Stimulated activated naive B cell treated with anti-CD40 and anti-IgM and Interleukin-4, amounts not matched to agents 10 μg/mL and 1 μg/mL and 100 μg/mL, for 72 hours (primary cell): Measurements from ENCODE around the gene PAXX.

Experiments
- ATAC-seq, 2 donors: fragments of 150-1000 bp; cut with Tn5 transposase; replicated peaks; 2 replicates each; pipeline ENCODE4 v1.10.0; 2021; ENCODE audit warnings: moderate library complexity in 1 of 2
- DNase-seq: peaks from one replicate; pipeline ENCODE4 v3.0.0; 2021
- H3K27ac Mint-ChIP-seq: one replicate; pipeline ENCODE4 v1.8.0; 2022; ENCODE audit warnings: mild to moderate bottlenecking, mixed read lengths
- H3K27me3 Mint-ChIP-seq, 2 donors: one replicate each; pipeline ENCODE4 v1.8.0; 2022; ENCODE audit warnings: mixed read lengths in 2 of 2
- H3K36me3 Mint-ChIP-seq, 2 donors: one replicate each; pipeline ENCODE4 v1.8.0; 2022; ENCODE audit warnings: mixed read lengths in 2 of 2, mild to moderate bottlenecking in 1 of 2
- H3K4me1 Mint-ChIP-seq, 2 donors: one replicate each; pipeline ENCODE4 v1.8.0; 2022; ENCODE audit warnings: mixed read lengths in 2 of 2, mild to moderate bottlenecking in 1 of 2
- H3K4me3 Mint-ChIP-seq, 2 donors: one replicate each; pipeline ENCODE4 v1.8.0; 2022; ENCODE audit warnings: mild to moderate bottlenecking in 2 of 2, mixed read lengths in 2 of 2, moderate library complexity in 1 of 2
- H3K9me3 Mint-ChIP-seq, 2 donors: one replicate each; pipeline ENCODE4 v1.8.0; 2022; ENCODE audit warnings: mixed read lengths in 2 of 2, mild to moderate bottlenecking in 1 of 2

Gene PAXX, protein sequence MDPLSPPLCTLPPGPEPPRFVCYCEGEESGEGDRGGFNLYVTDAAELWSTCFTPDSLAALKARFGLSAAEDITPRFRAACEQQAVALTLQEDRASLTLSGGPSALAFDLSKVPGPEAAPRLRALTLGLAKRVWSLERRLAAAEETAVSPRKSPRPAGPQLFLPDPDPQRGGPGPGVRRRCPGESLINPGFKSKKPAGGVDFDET

DNA sequence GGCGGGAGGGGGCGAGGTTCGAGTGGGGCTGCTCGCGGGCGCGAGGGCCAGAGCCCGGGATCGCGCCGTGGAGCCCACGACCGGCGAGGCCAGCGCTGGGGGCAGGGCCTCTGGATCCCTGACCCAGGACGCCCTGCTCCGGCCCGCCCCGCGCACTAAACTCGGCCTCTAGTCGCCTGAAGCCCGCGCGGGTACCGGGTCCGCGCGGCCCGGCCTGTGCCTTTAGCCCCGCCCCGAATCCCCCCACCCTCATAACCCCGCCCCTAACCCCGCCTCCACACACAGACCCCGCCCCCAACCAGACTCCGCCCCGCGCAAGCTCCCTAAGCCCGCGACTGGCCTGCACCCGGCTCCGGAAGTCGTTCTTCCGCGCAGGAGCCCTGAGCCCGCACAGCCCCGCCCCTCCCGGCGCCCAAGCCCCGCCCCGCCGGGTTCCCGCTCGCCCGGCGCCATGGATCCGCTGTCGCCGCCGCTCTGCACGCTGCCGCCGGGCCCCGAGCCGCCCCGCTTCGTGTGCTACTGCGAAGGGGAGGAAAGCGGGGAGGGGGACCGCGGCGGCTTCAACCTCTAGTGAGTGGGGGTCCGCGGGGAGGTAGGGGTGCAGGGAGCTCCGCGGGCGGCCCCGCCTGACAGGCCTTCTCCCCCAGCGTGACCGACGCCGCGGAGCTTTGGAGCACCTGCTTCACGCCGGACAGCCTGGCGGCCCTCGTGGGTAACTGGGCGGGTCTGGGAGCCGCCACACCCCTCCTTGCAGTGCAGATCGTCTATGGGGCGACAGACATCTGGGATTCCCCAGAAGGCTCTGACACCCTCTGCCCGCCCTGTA is at the start of gene PAXX:
Gene PAXX (plus strand): TSS at position 430 of the 826 bp plus-strand sequence. CDS start 22 bp downstream, at position 452.
- H3K27me3 Mint-ChIP-seq: peaks cover 15 to 44% of the 10 kb centered on the region in 2 donors
- H3K27ac Mint-ChIP-seq: peak within 1 kb of the TSS; percentile 95
- peaks cover 16 to 44% of the 10 kb centered on the region in 2 donors for H3K4me1 Mint-ChIP-seq
- ATAC-seq (peak; percentile 88 to 92), DNase-seq (peak; percentile 91)
- H3K36me3 Mint-ChIP-seq: peaks cover 12 to 18% of the 10 kb centered on the region in 2 donors
- H3K9me3 Mint-ChIP-seq: no peaks in the 10 kb centered on the region
- peak within 1 kb of the TSS; percentile 89 to 96 for H3K4me3 Mint-ChIP-seq

- ATAC-seq (no peak), DNase-seq (no peak)
- H3K4me3 Mint-ChIP-seq: peak overlapping the region; percentile 32 to 81
These were observed 49.4 kb upstream of the PAXX start for GRCh38 chr9:136942881-136943230.

DNA sequence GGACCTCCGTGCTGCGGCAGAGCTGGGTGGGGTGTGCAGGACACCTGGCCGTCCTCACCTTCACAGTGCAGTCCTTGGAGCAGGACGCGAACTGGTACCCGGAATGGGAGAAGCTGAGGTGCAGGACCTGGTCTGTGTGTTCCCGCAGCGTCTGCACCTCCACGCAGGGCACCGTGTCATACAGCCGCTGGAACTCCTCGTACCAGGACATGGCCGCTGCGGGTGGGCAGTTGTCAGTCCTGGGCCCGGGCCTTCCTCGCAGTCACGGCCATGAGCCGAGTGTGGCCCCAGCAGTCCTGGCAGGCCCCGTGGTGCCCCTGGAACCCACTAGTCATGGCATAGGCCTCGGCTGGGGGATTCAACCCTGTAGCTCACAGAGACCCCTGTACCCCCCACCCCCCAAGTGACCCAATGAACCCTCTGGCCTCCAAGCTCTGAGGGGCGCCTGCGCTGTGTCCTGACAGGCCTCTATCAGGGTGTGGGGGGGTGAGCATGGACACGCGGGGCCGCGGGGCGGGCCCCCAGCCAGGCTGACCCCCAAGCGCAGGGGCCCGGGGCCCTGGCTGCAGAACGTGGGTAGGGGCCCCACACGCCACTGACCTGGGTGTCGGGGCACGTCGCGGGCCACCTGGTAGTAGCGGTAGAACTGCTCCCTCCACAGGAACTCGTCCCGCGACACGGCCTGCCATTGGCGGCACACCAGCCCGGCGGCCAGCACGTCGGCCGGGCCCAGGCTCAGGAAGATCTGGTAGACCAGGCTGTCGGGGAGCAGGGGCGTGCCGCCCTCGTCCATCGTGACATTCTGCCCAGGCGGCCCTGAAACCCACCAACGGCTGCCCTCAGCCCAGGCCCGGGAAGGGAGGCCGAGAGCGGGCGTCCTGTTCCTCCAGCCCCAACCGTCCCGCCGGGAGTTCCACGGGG is 48.7 kb upstream of the PAXX start:
- peak overlapping the region; percentile 81 to 83 for H3K4me3 Mint-ChIP-seq
- DNase-seq: peak; percentile 35
- H3K4me1 Mint-ChIP-seq: peaks cover 12 to 22% of the 10 kb centered on the region in 2 donors
- peak overlapping the region; percentile 80 for H3K27ac Mint-ChIP-seq
- H3K9me3 Mint-ChIP-seq: no peaks in the 10 kb centered on the region
- H3K27me3 Mint-ChIP-seq: no peaks in the 10 kb centered on the region
- peaks cover 23 to 29% of the 10 kb centered on the region in 2 donors for H3K36me3 Mint-ChIP-seq
- ATAC-seq: peak; percentile 44 to 47

More at GRCh38 chr9:136942881-136943230, 49.4 kb upstream of the PAXX start:
- Mint-ChIP-seq H3K9me3 (no peaks in the 10 kb centered on the region), H3K36me3 (peaks cover 26 to 36% of the 10 kb centered on the region in 2 donors), H3K27me3 (no peaks in the 10 kb centered on the region), H3K4me1 (peaks cover 13 to 22% of the 10 kb centered on the region in 2 donors), H3K27ac (no peak overlapping the region)

DNA sequence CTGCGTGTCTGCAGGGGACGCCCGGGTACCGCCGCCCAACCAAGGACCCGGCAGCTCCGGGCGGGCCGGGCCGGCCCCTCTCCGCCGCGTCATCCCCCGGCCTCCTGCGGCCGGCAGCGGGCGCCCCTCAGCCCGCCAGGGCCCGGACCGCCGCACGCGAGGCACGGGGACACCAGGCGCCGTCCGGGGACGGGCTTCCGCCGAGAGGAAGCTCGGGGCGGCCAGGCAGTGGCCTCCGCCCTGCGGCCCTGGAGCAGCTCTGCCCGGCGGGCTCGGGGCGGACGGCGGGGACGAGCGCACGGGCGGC is 48.1 kb upstream of the PAXX start:
- Mint-ChIP-seq H3K9me3 (no peaks in the 10 kb centered on the region), H3K27ac (peak overlapping the region; percentile 80), H3K4me1 (peaks cover 8 to 21% of the 10 kb centered on the region in 2 donors), H3K36me3 (peaks cover 17 to 22% of the 10 kb centered on the region in 2 donors), H3K27me3 (no peaks in the 10 kb centered on the region), H3K4me3 (peak overlapping the region; percentile 81 to 83)
- DNase-seq: no peak
- ATAC-seq: peak; percentile 69 to 72

DNA sequence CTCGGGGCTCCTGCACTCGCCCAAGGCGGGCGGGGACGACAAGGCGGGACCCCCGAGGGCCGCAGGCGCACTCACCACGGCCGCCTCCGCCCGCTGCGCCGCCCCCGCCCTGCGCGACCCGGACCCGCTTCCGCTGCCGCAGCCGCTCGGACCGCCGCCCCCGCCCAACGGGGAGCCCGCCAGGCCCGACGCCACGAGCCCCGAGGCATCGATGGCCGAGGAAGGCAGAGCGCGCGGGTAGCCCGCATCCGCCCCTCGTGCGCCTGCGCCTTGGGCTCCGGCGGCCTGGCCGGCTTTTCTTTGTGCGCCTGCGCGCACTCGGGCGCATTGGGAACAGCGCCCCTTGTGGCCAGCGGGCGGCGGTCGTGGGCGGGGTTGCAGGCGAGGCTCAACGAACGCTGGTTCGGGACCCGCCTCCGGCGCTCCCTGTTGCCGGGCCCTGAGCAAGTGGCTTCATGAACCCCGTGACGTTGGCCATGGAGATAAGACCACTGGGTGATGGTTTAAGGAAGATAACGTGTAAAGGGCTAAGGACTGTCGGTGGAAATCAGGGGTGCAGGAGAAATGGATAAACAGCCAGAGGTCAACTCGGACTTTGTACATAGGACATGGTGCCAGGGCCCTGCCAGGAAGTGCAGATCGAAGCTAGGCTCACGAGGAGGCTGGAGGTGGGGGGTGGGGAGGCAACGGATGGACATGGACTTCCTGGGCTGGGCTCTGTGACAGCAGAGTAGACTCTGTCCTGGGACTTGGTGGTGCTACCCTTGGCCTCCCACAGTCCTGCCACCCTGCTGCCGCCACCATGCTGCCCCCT is 47.5 kb upstream of the PAXX start, which contains the start of the genes C8G and FBXW5:
Gene C8G (plus strand): TSS at position 725 of the 814 bp plus-strand sequence. CDS start 78 bp downstream, at position 803.
Gene FBXW5 (minus strand): TSS at position 220 of the 814 bp plus-strand sequence. CDS start 655 bp downstream, outside the sequence.
- DNase-seq (peak; percentile 94), ATAC-seq (peak; percentile 78 to 85)
- peak within 1 kb of the TSS; percentile 96 for H3K27ac Mint-ChIP-seq
- H3K4me3 Mint-ChIP-seq: peak within 1 kb of the TSS; percentile 81 to 83
- H3K9me3 Mint-ChIP-seq: no peaks in the 10 kb centered on the region
- H3K27me3 Mint-ChIP-seq: no peaks in the 10 kb centered on the region
- H3K36me3 Mint-ChIP-seq: peaks cover 11 to 17% of the 10 kb centered on the region in 2 donors
- peaks cover 6 to 16% of the 10 kb centered on the region in 2 donors for H3K4me1 Mint-ChIP-seq

DNA sequence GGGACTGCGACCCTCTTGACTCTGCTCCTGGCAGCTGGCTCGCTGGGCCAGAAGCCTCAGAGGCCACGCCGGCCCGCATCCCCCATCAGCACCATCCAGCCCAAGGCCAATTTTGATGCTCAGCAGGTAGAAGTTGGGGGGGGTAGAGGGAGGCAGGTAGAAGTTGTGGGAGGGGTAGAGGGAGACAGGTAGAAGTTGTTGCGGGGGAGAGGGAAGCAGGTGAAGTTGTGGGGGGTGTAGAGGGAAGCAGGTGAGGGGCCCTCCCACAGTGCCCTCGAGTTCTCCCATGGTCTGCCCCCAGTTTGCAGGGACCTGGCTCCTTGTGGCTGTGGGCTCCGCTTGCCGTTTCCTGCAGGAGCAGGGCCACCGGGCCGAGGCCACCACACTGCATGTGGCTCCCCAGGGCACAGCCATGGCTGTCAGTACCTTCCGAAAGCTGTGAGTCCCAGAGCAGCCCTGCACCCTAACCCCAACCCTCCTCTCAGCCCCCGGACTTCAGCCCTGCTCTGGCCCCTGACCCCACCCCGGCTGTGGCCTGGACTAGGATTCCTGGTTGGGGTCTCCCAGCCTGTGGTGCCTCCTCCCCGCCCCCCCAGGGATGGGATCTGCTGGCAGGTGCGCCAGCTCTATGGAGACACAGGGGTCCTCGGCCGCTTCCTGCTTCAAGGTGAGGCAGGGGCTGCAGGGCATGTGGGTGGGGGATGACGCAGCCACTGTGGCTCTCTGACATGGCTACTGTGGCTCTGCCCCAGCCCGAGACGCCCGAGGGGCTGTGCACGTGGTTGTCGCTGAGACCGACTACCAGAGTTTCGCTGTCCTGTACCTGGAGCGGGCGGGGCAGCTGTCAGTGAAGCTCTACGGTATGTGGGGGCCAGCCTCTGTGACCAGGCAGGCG is 46.6 kb upstream of the PAXX start:
- DNase-seq (no peak), ATAC-seq (no peak)
- Mint-ChIP-seq H3K27me3 (no peaks in the 10 kb centered on the region), H3K4me3 (no peak overlapping the region), H3K27ac (no peak overlapping the region), H3K36me3 (peaks cover 9 to 16% of the 10 kb centered on the region in 2 donors), H3K9me3 (no peaks in the 10 kb centered on the region), H3K4me1 (peaks cover 10 to 22% of the 10 kb centered on the region in 2 donors)

- H3K4me3 Mint-ChIP-seq: no peak overlapping the region
- ATAC-seq: no peak
- peaks cover 4 to 12% of the 10 kb centered on the region in 2 donors for H3K36me3 Mint-ChIP-seq
- DNase-seq: no peak
- peaks cover 10 to 24% of the 10 kb centered on the region in 2 donors for H3K4me1 Mint-ChIP-seq
- no peak overlapping the region for H3K27ac Mint-ChIP-seq
- H3K27me3 Mint-ChIP-seq: no peaks in the 10 kb centered on the region
- H3K9me3 Mint-ChIP-seq: no peaks in the 10 kb centered on the region
These were observed 45.8 kb upstream of the PAXX start for GRCh38 chr9:136946228-136947027.

DNA sequence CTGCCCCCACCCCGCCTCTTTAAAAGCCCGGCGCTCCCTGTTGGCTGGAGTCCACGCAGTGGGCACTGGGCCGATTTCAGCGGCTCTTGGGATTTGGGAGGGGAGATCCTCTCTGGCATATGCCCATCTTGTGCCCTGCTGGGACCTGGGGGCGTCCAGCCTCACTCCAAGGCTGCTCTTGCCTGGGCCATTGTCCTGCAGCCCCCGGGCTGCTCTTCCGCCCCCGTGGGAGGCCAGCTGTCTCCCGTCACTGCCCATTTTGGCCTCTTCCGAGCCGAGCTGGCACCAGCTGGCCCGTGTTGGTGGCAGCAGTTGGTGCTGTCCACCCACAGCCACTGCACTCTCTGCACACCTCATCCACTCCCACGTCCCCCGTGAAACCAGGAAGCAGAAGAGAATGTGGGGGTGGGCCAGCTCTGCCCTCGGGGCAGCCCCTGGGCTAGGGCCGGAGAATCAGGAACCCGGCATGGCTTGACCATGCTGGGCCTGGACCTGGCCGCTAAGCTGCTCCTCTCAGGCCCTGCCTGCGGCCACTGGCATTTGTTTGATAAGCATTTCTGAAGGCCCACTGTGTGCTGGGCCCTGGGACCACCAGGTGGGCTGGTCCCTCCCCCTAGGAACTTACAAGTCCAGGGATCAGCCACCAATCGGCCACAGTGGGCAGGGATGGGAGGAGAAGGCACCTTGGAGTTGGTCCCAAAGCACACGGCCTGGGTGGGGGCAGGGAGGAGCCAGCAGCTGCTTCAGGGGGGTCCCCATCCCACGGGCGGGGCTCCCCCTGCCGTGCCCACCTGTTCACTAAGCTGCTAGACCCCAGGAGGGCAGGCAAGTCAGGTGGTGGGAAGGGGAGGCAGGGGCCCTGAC is 45.0 kb upstream of the PAXX start:
- H3K4me3 Mint-ChIP-seq: no peak overlapping the region
- H3K27me3 Mint-ChIP-seq: no peaks in the 10 kb centered on the region
- DNase-seq: no peak
- peaks cover 8 to 24% of the 10 kb centered on the region in 2 donors for H3K4me1 Mint-ChIP-seq
- no peaks in the 10 kb centered on the region for H3K9me3 Mint-ChIP-seq
- peaks cover 0 to 3% of the 10 kb centered on the region in 2 donors for H3K36me3 Mint-ChIP-seq
- no peak overlapping the region for H3K27ac Mint-ChIP-seq
- ATAC-seq: no peak

GRCh38 chr9:136947955-136948510 is 44.2 kb upstream of the PAXX start:
- no peak overlapping the region for H3K27ac Mint-ChIP-seq
- no peaks in the 10 kb centered on the region for H3K36me3 Mint-ChIP-seq
- H3K4me1 Mint-ChIP-seq: peaks cover 8 to 24% of the 10 kb centered on the region in 2 donors
- H3K4me3 Mint-ChIP-seq: peak overlapping the region in 1 of 2 donors; percentile 13
- no peak for DNase-seq
- no peaks in the 10 kb centered on the region for H3K27me3 Mint-ChIP-seq
- ATAC-seq: no peak
- H3K9me3 Mint-ChIP-seq: no peaks in the 10 kb centered on the region

GRCh38 chr9:136949239-136949816 is 42.9 kb upstream of the PAXX start:
- DNase-seq (no peak), ATAC-seq (no peak)
- no peaks in the 10 kb centered on the region for H3K27me3 Mint-ChIP-seq
- peaks cover 8 to 24% of the 10 kb centered on the region in 2 donors for H3K4me1 Mint-ChIP-seq
- H3K9me3 Mint-ChIP-seq: no peaks in the 10 kb centered on the region
- no peaks in the 10 kb centered on the region for H3K36me3 Mint-ChIP-seq
- H3K4me3 Mint-ChIP-seq: peak overlapping the region; percentile 87 to 94
- peak overlapping the region; percentile 81 for H3K27ac Mint-ChIP-seq
